Endodermal cell (in vitro differentiated cells): ENCODE measurements around the gene IHH. TPM values are rescaled to one million over a fixed set of nuclear protein-coding genes. Genes with fewer than 3 reads are reported as not detected.
A peak's percentile ranks its signal among the peaks of the same experiment; 100 is the strongest.

Experiments
- DNase-seq: peaks from one replicate; pipeline ENCODE4 v3.0.0-alpha.2; 2017
- H3K27ac ChIP-seq: 2 replicates; pipeline ENCODE4 v1.5.1; 2013; ENCODE audit warnings: mild to moderate bottlenecking, low read depth, low read length, moderate library complexity
- H3K27me3 ChIP-seq: 2 replicates; pipeline ENCODE4 v1.6.1; 2013; ENCODE audit warnings: mild to moderate bottlenecking, low read length, moderate library complexity; ENCODE audit not compliant: insufficient read depth, control insufficient read depth, poor library complexity, severe bottlenecking
- H3K36me3 ChIP-seq: 2 replicates; pipeline ENCODE4 v1.7.0; 2013; ENCODE audit warnings: mild to moderate bottlenecking, low read length, moderate library complexity; ENCODE audit not compliant: control insufficient read depth, insufficient read depth
- H3K4me1 ChIP-seq: one replicate; pipeline ENCODE4 v1.7.0; 2013; ENCODE audit warnings: low read length; ENCODE audit not compliant: control insufficient read depth, insufficient read depth
- H3K4me3 ChIP-seq: 2 replicates; pipeline ENCODE4 v1.5.1; 2013; ENCODE audit warnings: mild to moderate bottlenecking, low read length, moderate library complexity
- H3K9ac ChIP-seq: 2 replicates; pipeline ENCODE4 v1.6.1; 2013; ENCODE audit warnings: mild to moderate bottlenecking, low read length, moderate library complexity; ENCODE audit not compliant: poor library complexity, severe bottlenecking; ENCODE audit errors: extremely low read depth
- H3K9me3 ChIP-seq: 2 replicates; pipeline ENCODE4 v1.6.1; 2013; ENCODE audit warnings: mild to moderate bottlenecking, low read length, moderate library complexity; ENCODE audit not compliant: control insufficient read depth
- H3K27ac Mint-ChIP-seq: 2 replicates; pipeline ENCODE4 v1.8.0; 2020; ENCODE audit warnings: mixed read lengths
- H3K27me3 Mint-ChIP-seq: 2 replicates; pipeline ENCODE4 v1.8.0; 2021; ENCODE audit warnings: mild to moderate bottlenecking, mixed read lengths; ENCODE audit not compliant: insufficient read depth
- H3K36me3 Mint-ChIP-seq: 2 replicates; pipeline ENCODE4 v1.8.0; 2020; ENCODE audit warnings: low read depth, mixed read lengths
- H3K4me1 Mint-ChIP-seq: 2 replicates; pipeline ENCODE4 v1.8.0; 2020; ENCODE audit warnings: mixed read lengths
- H3K4me3 Mint-ChIP-seq: 2 replicates; pipeline ENCODE4 v1.8.0; 2020; ENCODE audit warnings: mild to moderate bottlenecking, moderate library complexity, mixed read lengths
- H3K9me3 Mint-ChIP-seq: 2 replicates; pipeline ENCODE4 v1.8.0; 2020; ENCODE audit warnings: mild to moderate bottlenecking, mixed read lengths
- CTCF ChIP-seq: fragments of 200-600 bp; sonication (generic); conservative IDR thresholded peaks from 2 replicates; pipeline ENCODE4 v1.5.0; 2021; ENCODE audit warnings: antibody characterized with exemption, mild to moderate bottlenecking
- WGBS, 2 experiments: methylation state at CpG; one replicate each; pipeline versions ENCODE4 v1.1.5 to v1.1.7; 2013; ENCODE audit warnings: missing lambda C conversion rate in 2 of 2, mixed read lengths in 1 of 2; ENCODE audit not compliant: insufficient coverage in 1 of 2, insufficient read length in 1 of 2; 5-methylcytosine and 5-hydroxymethylcytosine counted together
- long read RNA-seq, 4 experiments: library from polyadenylated mRNA in 2 of 4; library from RNA in 1 of 4; library from capped mRNA in 1 of 4; stranded (forward) in 3 of 4; unstranded in 1 of 4; transcript quantifications; one replicate each; pipeline ENCODE4 v2.0.0, GENCODE V29; 2020 to 2021; ENCODE audit warnings: inconsistent platforms in 1 of 4
- polyA plus RNA-seq, 2 experiments: library from polyadenylated mRNA; stranded (reverse); fragments of 50-300 nt; gene quantifications; one replicate each; pipeline ENCODE4 v1.2.3, GENCODE V29; 2013
- total RNA-seq, 2 donors: library from RNA; stranded (reverse); fragmentation: NEBNext Ultra II Directional in 1 of 2; extraction: Animal tissue kit (Norgen Biotek cat#: 25700) in 1 of 2; gene quantifications; 2 replicates in 1 of 2; 3 replicates in 1 of 2; pipeline ENCODE4 v1.2.1, GENCODE V29; 2021

The IHH gene
- 10 to 100 TPM in 1 of 2 donors, 1 to 10 TPM in 1; 2.1 to 10.3 TPM for total RNA-seq
- 6.9 TPM for polyA plus RNA-seq (2013, experiment 1 of 2)
- 3.5 TPM for polyA plus RNA-seq (2013, experiment 2 of 2)
- long read RNA-seq, experiment 1, partial matches to known transcripts: 1 of 5 reads
- long read RNA-seq, experiment 1, other reads (novel, unspliced or antisense): 1 of 5 reads
- long read RNA-seq, experiment 2, transcript IHH-201 (3 exons, 2,023 nt): major isoform, 9 of 10 reads
- long read RNA-seq, experiment 2, partial matches to known transcripts: 1 of 10 reads
- long read RNA-seq, experiment 2, other reads (novel, unspliced or antisense): 0 of 10 reads
- long read RNA-seq, experiment 3, partial matches to known transcripts: 0 of 4 reads
- long read RNA-seq, experiment 3, other reads (novel, unspliced or antisense): 1 of 4 reads
- long read RNA-seq, experiment 4, partial matches to known transcripts: 0 of 1 reads
- long read RNA-seq, experiment 4, other reads (novel, unspliced or antisense): 0 of 1 reads

- peak within 1 kb of the TSS; percentile 79 for H3K4me3 ChIP-seq
Observed at GRCh38 chr2:219060821-219061791, at the start of gene IHH. TSS of gene IHH (minus strand) at chr2:219060921. CDS start at chr2:219060467, 454 bp downstream.

GRCh38 chr2:219109471-219109870 lies 48.8 kb upstream of the IHH start:
- Histone ChIP-seq H3K4me1 (peaks cover 6% of the 10 kb centered on the region), H3K9me3 (no peaks in the 10 kb centered on the region), H3K36me3 (no peaks in the 10 kb centered on the region), H3K27me3 (no peaks in the 10 kb centered on the region), H3K27ac (no peak overlapping the region), H3K9ac (no peak overlapping the region), H3K4me3 (no peak overlapping the region)
- Mint-ChIP-seq H3K4me3 (no peak overlapping the region), H3K4me1 (peaks cover 31% of the 10 kb centered on the region), H3K27ac (no peak overlapping the region), H3K27me3 (peaks cover 3% of the 10 kb centered on the region), H3K9me3 (no peaks in the 10 kb centered on the region), H3K36me3 (no peaks in the 10 kb centered on the region)
- DNase-seq: peak; percentile 88
- TF ChIP-seq CTCF: no peak
- 43% methylated on average over 2 of the region's 3 CpGs; no CpG with 5 or more reads in 1 of the 2 experiments for WGBS, 2 experiments

More at GRCh38 chr2:219060821-219061791, at the start of gene IHH:
- H3K4me3 Mint-ChIP-seq: peak within 1 kb of the TSS; percentile 68
- Histone ChIP-seq H3K27me3 (peaks cover 92% of the 10 kb centered on the region), H3K4me1 (peaks cover 16% of the 10 kb centered on the region), H3K9ac (no peak within 1 kb of the TSS), H3K9me3 (no peaks in the 10 kb centered on the region), H3K27ac (no peak within 1 kb of the TSS), H3K36me3 (no peaks in the 10 kb centered on the region)
- no peaks in the 10 kb centered on the region for H3K9me3 Mint-ChIP-seq
- peak; percentile 81 for DNase-seq
- 4% methylated on average over 17 to 76 of the region's 76 CpGs for WGBS, 2 experiments
- no peak for TF ChIP-seq CTCF
- peaks cover 26% of the 10 kb centered on the region for H3K4me1 Mint-ChIP-seq
- peaks cover 6% of the 10 kb centered on the region for H3K36me3 Mint-ChIP-seq
- peaks cover 91% of the 10 kb centered on the region for H3K27me3 Mint-ChIP-seq
- H3K27ac Mint-ChIP-seq: no peak within 1 kb of the TSS

GRCh38 chr2:219107758-219108157 lies 47.0 kb upstream of the IHH start:
- H3K27me3 Mint-ChIP-seq: peaks cover 4% of the 10 kb centered on the region
- peaks cover 3% of the 10 kb centered on the region for H3K4me1 ChIP-seq
- TF ChIP-seq CTCF: no peak
- no peak overlapping the region for H3K27ac ChIP-seq
- WGBS, 2 experiments: 83% methylated on average over 8 of the region's 8 CpGs; no CpG with 5 or more reads in 1 of the 2 experiments
- no peaks in the 10 kb centered on the region for H3K27me3 ChIP-seq
- no peak overlapping the region for H3K9ac ChIP-seq
- no peaks in the 10 kb centered on the region for H3K9me3 Mint-ChIP-seq
- H3K4me1 Mint-ChIP-seq: peaks cover 27% of the 10 kb centered on the region
- peaks cover 2% of the 10 kb centered on the region for H3K36me3 Mint-ChIP-seq
- no peak for DNase-seq
- no peaks in the 10 kb centered on the region for H3K9me3 ChIP-seq
- H3K4me3 Mint-ChIP-seq: no peak overlapping the region
- H3K4me3 ChIP-seq: no peak overlapping the region
- no peaks in the 10 kb centered on the region for H3K36me3 ChIP-seq
- no peak overlapping the region for H3K27ac Mint-ChIP-seq
